Peyer's patch (tissue), 4 donors: ENCODE measurements around the gene ZNF618.

Experiments
- POLR2A ChIP-seq, 2 donors: fragments of 450-650 bp; IDR thresholded peaks; one replicate each; pipeline ENCODE4 v1.5.1; 2017; ENCODE audit warnings: antibody characterized with exemption in 2 of 2, mild to moderate bottlenecking in 2 of 2, moderate library complexity in 2 of 2
- TF ChIP-seq, protein P1 (sequence below), 6 experiments: fragments of 450-650 bp in 4 of 6; fragments of 200-600 bp in 2 of 6; sonication (generic) in 1 of 6; IDR thresholded peaks; one replicate each; pipeline ENCODE4 v1.5.1; 2017 to 2019; ENCODE audit warnings: antibody characterized with exemption in 6 of 6, mild to moderate bottlenecking in 3 of 6, moderate library complexity in 1 of 6

DNA sequence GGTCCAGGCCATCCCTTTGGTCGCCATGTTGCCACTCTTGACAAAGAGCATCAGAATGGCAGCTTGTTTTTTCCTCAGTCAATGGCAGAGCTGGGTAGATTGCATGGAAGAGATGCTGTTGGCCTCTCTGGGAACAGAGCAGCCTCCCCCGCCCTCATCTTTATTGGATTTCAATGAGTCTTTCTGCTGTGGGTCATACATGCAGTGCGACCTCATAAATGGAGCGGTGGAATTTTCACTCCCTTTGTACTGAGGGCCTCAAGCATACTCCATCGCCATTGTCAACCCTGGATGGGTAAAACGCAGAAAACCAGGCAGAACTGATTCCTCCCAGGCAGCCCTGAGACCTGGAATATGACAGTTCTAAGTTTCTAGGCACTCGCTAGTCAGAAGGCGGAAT, 71.8 kb downstream of the ZNF618 start:
- TF ChIP-seq, protein P1, sequence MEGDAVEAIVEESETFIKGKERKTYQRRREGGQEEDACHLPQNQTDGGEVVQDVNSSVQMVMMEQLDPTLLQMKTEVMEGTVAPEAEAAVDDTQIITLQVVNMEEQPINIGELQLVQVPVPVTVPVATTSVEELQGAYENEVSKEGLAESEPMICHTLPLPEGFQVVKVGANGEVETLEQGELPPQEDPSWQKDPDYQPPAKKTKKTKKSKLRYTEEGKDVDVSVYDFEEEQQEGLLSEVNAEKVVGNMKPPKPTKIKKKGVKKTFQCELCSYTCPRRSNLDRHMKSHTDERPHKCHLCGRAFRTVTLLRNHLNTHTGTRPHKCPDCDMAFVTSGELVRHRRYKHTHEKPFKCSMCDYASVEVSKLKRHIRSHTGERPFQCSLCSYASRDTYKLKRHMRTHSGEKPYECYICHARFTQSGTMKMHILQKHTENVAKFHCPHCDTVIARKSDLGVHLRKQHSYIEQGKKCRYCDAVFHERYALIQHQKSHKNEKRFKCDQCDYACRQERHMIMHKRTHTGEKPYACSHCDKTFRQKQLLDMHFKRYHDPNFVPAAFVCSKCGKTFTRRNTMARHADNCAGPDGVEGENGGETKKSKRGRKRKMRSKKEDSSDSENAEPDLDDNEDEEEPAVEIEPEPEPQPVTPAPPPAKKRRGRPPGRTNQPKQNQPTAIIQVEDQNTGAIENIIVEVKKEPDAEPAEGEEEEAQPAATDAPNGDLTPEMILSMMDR (IDR thresholded peaks at IDR 0.05): no peak
- no peak for TF ChIP-seq POLR2A (IDR thresholded peaks at IDR 0.05)
